ENCODE measurements around the gene IKZF2.

Gene IKZF2

DNA sequence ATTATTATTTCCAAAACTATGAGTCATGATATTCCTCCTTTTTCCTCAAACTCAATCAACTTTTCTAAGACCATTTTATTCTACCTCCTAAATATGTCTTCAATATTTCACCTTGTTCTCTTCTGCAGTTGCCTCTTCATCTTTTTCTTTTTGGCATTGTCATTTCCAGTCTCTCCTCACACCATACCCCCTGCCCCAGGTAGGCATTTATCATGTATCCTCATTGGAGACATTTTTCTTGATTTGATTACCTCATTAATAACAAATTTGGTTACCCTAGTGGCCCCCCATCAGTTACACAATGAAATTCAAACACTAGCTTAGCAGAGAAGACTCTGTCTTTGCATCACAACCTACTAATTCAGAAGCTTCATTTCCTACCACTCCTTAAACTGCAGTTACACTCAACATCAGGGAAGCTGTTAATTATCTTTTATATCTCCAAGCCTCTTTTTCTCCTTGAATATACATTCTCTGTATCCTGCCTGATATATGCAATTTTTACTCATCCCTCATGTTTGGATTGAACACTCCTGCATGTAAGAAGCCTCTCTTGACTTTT lies 133.0 kb downstream of the IKZF2 start:
- H3K9me3 Mint-ChIP-seq = no peaks in the 10 kb centered on the region
- H3K4me1 Mint-ChIP-seq = no peaks in the 10 kb centered on the region
- no peaks in the 10 kb centered on the region for H3K36me3 Mint-ChIP-seq (ENCODE audit: low read depth)
- TF ChIP-seq, protein P1, sequence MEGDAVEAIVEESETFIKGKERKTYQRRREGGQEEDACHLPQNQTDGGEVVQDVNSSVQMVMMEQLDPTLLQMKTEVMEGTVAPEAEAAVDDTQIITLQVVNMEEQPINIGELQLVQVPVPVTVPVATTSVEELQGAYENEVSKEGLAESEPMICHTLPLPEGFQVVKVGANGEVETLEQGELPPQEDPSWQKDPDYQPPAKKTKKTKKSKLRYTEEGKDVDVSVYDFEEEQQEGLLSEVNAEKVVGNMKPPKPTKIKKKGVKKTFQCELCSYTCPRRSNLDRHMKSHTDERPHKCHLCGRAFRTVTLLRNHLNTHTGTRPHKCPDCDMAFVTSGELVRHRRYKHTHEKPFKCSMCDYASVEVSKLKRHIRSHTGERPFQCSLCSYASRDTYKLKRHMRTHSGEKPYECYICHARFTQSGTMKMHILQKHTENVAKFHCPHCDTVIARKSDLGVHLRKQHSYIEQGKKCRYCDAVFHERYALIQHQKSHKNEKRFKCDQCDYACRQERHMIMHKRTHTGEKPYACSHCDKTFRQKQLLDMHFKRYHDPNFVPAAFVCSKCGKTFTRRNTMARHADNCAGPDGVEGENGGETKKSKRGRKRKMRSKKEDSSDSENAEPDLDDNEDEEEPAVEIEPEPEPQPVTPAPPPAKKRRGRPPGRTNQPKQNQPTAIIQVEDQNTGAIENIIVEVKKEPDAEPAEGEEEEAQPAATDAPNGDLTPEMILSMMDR (IDR thresholded peaks at IDR 0.05; ENCODE audit: unreplicated experiment in 3 of 3) = no peak
- no peaks in the 10 kb centered on the region for H3K27me3 Mint-ChIP-seq (ENCODE audit: low read depth)
- H3K4me3 Mint-ChIP-seq = no peak overlapping the region
- no peak overlapping the region for H3K27ac Mint-ChIP-seq

DNA sequence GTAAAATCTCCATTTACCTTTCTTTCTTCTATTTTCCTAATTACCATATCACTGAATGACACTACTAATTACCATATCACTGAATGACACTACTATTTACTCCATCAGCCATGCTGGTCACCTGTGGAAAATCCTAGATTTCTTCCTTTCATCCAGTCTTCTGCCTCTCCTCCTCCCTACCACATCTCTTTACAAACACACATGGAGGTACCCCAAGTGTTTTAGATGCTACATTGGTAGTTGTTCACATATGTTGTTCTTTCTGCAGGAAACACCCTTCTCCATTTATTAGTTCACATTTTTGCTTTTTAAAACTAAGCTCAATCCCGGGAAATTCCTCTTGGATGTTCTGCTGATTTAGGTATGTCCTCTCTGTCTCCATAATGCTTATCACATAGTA lies 134.0 kb downstream of the IKZF2 start:
- H3K4me1 Mint-ChIP-seq = no peaks in the 10 kb centered on the region

DNA sequence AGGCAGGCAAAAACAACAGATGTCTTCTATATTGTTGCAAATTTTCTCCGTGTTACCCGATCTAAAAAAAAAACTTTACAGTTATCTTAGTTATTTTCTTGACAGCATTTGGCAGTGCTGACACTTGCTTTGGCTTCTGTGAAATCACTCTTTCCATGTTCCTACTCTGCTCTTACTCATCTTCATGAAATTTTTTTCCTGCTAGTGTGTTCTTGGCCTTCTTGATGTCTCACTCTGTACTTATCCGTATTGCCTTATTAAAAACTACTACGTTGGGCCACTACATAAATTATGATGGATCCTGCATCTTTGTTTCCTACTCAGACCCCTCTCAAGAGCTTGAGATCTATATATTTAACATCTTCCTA lies 134.4 kb downstream of the IKZF2 start:
- Mint-ChIP-seq H3K9me3 (no peaks in the 10 kb centered on the region), H3K36me3 (ENCODE audit: low read depth) (no peaks in the 10 kb centered on the region), H3K27ac (no peak overlapping the region), H3K27me3 (ENCODE audit: low read depth) (no peaks in the 10 kb centered on the region), H3K4me3 (no peak overlapping the region), H3K4me1 (no peaks in the 10 kb centered on the region)
- TF ChIP-seq, protein P1 (IDR thresholded peaks at IDR 0.05; ENCODE audit: unreplicated experiment in 3 of 3) = no peak

More for the DNA sequence above, 134.0 kb downstream of the IKZF2 start:
- H3K9me3 Mint-ChIP-seq = no peaks in the 10 kb centered on the region
- no peak overlapping the region for H3K4me3 Mint-ChIP-seq
- no peaks in the 10 kb centered on the region for H3K27me3 Mint-ChIP-seq (ENCODE audit: low read depth)
- TF ChIP-seq, protein P1 (IDR thresholded peaks at IDR 0.05; ENCODE audit: unreplicated experiment in 3 of 3) = no peak
- no peak overlapping the region for H3K27ac Mint-ChIP-seq
- no peaks in the 10 kb centered on the region for H3K36me3 Mint-ChIP-seq (ENCODE audit: low read depth)

DNA sequence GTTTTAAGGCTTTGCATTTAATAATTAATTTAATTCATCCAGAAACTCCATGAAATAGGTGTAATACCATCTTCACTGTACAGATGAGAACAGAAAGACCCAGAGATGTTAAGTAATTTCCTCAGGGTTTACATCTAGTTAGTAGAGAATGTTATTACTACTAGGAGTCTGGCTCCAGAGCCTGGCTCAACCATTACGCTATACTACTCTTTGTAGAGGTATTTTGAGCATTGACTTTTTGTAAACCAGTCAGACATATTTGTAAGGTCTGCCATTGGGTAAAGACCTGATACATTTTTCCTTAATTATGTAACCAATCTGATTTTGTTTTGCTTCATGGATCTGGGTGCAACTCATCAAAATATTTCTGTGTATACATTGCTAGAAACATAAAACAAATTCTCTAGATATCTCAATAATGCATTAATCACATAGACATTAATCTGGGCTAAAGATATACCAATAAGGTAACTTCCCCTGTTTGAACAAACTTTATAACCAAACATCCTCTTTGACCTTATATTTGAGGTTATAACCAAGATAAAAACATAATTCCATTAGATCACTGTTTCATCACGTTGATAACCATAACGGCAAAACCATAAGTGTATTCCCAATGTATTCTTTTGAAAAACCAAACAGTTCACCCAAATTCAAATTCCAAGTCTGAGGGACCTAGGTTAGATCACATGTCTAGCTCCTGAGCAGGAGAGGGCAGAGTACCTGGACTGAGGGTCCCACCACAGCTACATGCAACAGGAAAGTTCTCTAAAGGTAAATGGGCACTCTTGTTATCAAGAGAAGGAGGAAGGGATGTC lies 135.0 kb downstream of the IKZF2 start:
- Mint-ChIP-seq H3K27ac (no peak overlapping the region), H3K4me1 (no peaks in the 10 kb centered on the region), H3K27me3 (ENCODE audit: low read depth) (no peaks in the 10 kb centered on the region), H3K36me3 (ENCODE audit: low read depth) (no peaks in the 10 kb centered on the region), H3K9me3 (no peaks in the 10 kb centered on the region), H3K4me3 (no peak overlapping the region)
- TF ChIP-seq, protein P1 (IDR thresholded peaks at IDR 0.05; ENCODE audit: unreplicated experiment in 3 of 3) = no peak

DNA sequence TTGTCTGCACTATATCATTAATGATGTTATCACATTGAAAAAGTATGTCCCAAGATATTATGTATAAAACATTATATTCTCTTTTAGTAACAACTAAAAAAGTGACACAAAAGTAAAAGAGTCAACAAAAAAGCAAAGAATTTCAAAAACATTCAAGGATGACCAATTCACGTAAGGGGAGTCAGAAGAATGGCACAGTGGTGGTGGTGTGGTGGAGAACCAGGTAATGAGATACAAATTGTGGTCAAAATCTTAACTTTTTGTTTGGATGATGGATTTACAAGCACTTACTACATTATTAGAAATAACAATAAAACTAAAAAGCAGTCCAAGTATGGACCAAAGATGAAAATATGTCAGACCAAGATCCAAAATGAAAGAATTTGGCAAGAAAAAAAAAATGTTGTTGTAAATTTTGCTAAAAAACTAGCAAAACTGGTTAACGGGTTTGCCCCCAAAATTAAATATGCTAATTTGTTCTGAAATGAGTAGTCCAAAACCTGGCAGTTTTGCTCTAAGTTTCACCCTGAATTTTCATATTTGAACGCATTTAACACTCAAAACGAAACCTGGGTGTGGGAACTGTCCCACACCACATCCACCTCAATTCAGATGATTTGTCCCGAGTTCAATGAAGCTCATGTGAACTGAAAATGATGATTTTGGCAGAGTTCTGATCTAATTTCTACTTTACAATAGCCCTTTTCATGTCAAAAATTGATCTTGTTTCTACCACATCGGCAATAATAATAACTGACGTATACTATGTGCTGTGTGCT lies 135.8 kb downstream of the IKZF2 start:
- Mint-ChIP-seq H3K27me3 (ENCODE audit: low read depth) (no peaks in the 10 kb centered on the region), H3K27ac (no peak overlapping the region)

More for the DNA sequence above, 135.8 kb downstream of the IKZF2 start:
- TF ChIP-seq, protein P1 (IDR thresholded peaks at IDR 0.05; ENCODE audit: unreplicated experiment in 3 of 3) = no peak
- no peak overlapping the region for H3K4me3 Mint-ChIP-seq
- no peaks in the 10 kb centered on the region for H3K36me3 Mint-ChIP-seq (ENCODE audit: low read depth)
- no peaks in the 10 kb centered on the region for H3K4me1 Mint-ChIP-seq
- no peaks in the 10 kb centered on the region for H3K9me3 Mint-ChIP-seq

Measured in nephron (organoid).